OCI-LY1 (cell line): ENCODE measurements around the gene KDM4D.

Source experiments
- EZH2 ChIP-seq: fragments of 200-600 bp; sonication (generic), shearing (Covaris generic); IDR thresholded peaks from 2 replicates; pipeline ENCODE4 v1.8.0; 2017; ENCODE audit warnings: borderline replicate concordance, mixed run types, mild to moderate bottlenecking, antibody characterized with exemption, low read length, moderate library complexity, mixed read lengths
- TF ChIP-seq, protein P1 (sequence below): fragments of 200-600 bp; sonication (generic), shearing (Covaris generic); IDR thresholded peaks from 2 replicates; pipeline ENCODE4 v1.5.1; 2017; ENCODE audit warnings: mild to moderate bottlenecking, antibody characterized with exemption, low read length, moderate library complexity, mixed read lengths

- TF ChIP-seq, protein P1, sequence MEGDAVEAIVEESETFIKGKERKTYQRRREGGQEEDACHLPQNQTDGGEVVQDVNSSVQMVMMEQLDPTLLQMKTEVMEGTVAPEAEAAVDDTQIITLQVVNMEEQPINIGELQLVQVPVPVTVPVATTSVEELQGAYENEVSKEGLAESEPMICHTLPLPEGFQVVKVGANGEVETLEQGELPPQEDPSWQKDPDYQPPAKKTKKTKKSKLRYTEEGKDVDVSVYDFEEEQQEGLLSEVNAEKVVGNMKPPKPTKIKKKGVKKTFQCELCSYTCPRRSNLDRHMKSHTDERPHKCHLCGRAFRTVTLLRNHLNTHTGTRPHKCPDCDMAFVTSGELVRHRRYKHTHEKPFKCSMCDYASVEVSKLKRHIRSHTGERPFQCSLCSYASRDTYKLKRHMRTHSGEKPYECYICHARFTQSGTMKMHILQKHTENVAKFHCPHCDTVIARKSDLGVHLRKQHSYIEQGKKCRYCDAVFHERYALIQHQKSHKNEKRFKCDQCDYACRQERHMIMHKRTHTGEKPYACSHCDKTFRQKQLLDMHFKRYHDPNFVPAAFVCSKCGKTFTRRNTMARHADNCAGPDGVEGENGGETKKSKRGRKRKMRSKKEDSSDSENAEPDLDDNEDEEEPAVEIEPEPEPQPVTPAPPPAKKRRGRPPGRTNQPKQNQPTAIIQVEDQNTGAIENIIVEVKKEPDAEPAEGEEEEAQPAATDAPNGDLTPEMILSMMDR = no peak
- TF ChIP-seq EZH2 = no peak
Measured at GRCh38 chr11:94939346-94939745, 34.2 kb upstream of the KDM4D start.
